ENCODE results near the gene ZNF385B. TPM values are rescaled to one million over a fixed set of nuclear protein-coding genes. Genes with fewer than 3 reads are reported as not detected.
A peak's percentile ranks its signal among the peaks of the same experiment; 100 is the strongest.

Gene ZNF385B
- total and polyA plus RNA-seq, 4 donors = 3.0 to 7.2 (median 3.9) TPM

- H3K9me3 ChIP-seq (ENCODE audit: control insufficient read depth in 4 of 4, low read length in 3 of 4) = no peaks in the 10 kb centered on the region
- WGBS = 32% methylated on average over 6 of the region's 6 CpGs
- H3K9ac ChIP-seq (ENCODE audit: low read depth in 1 of 2, low read length in 2 of 2) = no peak overlapping the region
- peak; percentile 39 for DNase-seq (ENCODE audit: low spot score)
- no peak overlapping the region for H3K4me3 ChIP-seq (ENCODE audit: low read depth in 1 of 3, low read length in 3 of 3)
- no peaks in the 10 kb centered on the region for H3K27me3 ChIP-seq (ENCODE audit: control insufficient read depth in 4 of 4, insufficient read depth in 4 of 4, low read length in 3 of 4)
- TF ChIP-seq FOXA1 (IDR thresholded peaks at IDR 0.05) = peak; percentile 47
- peak; percentile 95 to 96 for TF ChIP-seq EGR1 (IDR thresholded peaks at IDR 0.05; ENCODE audit: low read depth in 2 of 2)
- TF ChIP-seq NR2F2 (IDR thresholded peaks at IDR 0.05) = peak; percentile 65
- TF ChIP-seq GABPA (IDR thresholded peaks at IDR 0.05 in 1 of 2, conservative IDR thresholded peaks at IDR 0.05 in 1 of 2) = peak in 1 of 2 donors; percentile 21
- no peak for TF ChIP-seq TAF1 (conservative IDR thresholded peaks at IDR 0.05)
- TF ChIP-seq CTCF (IDR thresholded peaks at IDR 0.05; ENCODE audit: low read depth, low read length, missing input control) = no peak
- TF ChIP-seq YY1 (IDR thresholded peaks at IDR 0.05) = peak; percentile 69
- peak; percentile 47 for TF ChIP-seq REST (IDR thresholded peaks at IDR 0.05)
- TF ChIP-seq RAD21 (IDR thresholded peaks at IDR 0.05) = peak; percentile 25 to 44
- peak; percentile 4 for TF ChIP-seq FOXA2 (IDR thresholded peaks at IDR 0.05)
- TF ChIP-seq SP1 (IDR thresholded peaks at IDR 0.05) = peak; percentile 40
- TF ChIP-seq MAX (IDR thresholded peaks at IDR 0.05) = peak; percentile 50
- peak; percentile 56 to 65 for TF ChIP-seq HNF4A (conservative IDR thresholded peaks at IDR 0.05)
- peak; percentile 53 to 80 for TF ChIP-seq JUND (IDR thresholded peaks at IDR 0.05)
- TF ChIP-seq ZBTB33 (IDR thresholded peaks at IDR 0.05) = peak; percentile 62
- TF ChIP-seq ATF3 (IDR thresholded peaks at IDR 0.05) = no peak
- TF ChIP-seq RXRA (IDR thresholded peaks at IDR 0.05) = peak; percentile 78 to 79
- TF ChIP-seq HNF4G (IDR thresholded peaks at IDR 0.05) = peak; percentile 56
- H3K36me3 ChIP-seq (ENCODE audit: control insufficient read depth in 4 of 4, insufficient read depth in 3 of 4, low read depth in 1 of 4, low read length in 3 of 4) = no peaks in the 10 kb centered on the region
- H3K27ac ChIP-seq (ENCODE audit: low read depth in 1 of 2, low read length in 2 of 2) = peak overlapping the region; percentile 65 to 87
- peaks cover 5 to 32% (median 29%) of the 10 kb centered on the region in 4 donors for H3K4me1 ChIP-seq (ENCODE audit: control insufficient read depth in 4 of 4, insufficient read depth in 4 of 4, low read length in 3 of 4)
Observed at GRCh38 chr2:179909845-179910734, 48.7 kb upstream of the ZNF385B start.
